HG03196 (cell line): ENCODE data around the gene CLCN7.
A peak's percentile ranks its signal among the peaks of the same experiment; 100 is the strongest.

Experiments
- ATAC-seq: cut with Tn5 transposase; IDR thresholded peaks from one replicate; pipeline ENCODE4 v1.9.1; 2021; ENCODE audit not compliant: unreplicated experiment

Gene CLCN7, protein sequence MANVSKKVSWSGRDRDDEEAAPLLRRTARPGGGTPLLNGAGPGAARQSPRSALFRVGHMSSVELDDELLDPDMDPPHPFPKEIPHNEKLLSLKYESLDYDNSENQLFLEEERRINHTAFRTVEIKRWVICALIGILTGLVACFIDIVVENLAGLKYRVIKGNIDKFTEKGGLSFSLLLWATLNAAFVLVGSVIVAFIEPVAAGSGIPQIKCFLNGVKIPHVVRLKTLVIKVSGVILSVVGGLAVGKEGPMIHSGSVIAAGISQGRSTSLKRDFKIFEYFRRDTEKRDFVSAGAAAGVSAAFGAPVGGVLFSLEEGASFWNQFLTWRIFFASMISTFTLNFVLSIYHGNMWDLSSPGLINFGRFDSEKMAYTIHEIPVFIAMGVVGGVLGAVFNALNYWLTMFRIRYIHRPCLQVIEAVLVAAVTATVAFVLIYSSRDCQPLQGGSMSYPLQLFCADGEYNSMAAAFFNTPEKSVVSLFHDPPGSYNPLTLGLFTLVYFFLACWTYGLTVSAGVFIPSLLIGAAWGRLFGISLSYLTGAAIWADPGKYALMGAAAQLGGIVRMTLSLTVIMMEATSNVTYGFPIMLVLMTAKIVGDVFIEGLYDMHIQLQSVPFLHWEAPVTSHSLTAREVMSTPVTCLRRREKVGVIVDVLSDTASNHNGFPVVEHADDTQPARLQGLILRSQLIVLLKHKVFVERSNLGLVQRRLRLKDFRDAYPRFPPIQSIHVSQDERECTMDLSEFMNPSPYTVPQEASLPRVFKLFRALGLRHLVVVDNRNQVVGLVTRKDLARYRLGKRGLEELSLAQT

DNA sequence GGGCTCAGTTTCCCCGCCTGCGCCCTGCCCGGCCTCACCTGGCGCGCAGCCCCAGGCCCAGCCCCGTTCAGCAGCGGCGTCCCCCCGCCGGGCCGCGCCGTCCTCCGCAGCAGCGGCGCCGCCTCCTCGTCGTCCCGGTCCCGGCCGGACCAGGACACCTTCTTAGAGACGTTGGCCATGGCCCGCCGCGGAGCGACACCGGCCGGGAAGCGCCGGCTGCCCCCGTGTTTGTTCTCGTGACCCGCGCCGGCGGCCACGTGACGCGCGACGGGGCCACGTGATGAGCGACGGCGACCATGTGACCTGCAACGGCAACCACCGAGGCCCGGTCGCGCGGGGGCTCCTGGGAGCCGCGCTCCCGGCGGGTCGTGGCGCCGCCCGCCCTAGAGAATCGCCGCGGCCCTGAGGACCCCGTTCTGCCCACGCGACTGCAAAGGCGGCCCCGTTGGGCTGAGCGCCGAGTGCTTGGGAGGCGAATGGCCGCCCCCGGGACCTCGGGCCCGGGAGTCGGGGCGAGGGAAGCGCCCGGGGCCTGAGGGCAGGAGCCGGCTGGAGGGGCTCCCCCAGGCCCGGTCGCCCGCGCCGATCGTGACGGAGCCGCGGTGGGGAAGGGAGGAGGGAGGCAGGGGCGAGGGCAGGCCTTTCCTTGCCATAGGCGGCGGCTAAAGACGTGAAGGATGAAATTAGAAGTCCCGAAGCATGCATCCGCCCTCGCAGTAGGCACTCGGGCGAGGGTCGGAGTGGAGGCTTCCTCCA is at the start of gene CLCN7:
CLCN7 (minus strand) TSS at position 233 of the 756 bp plus-strand sequence; CDS start at position 179, 54 bp downstream.
- peak; percentile 72 for ATAC-seq

- no peak for ATAC-seq
Observed at GRCh38 chr16:1524366-1524765, 49.5 kb upstream of the CLCN7 start.

- ATAC-seq: no peak
Observed at GRCh38 chr16:1523581-1524245, 48.9 kb upstream of the CLCN7 start.

DNA sequence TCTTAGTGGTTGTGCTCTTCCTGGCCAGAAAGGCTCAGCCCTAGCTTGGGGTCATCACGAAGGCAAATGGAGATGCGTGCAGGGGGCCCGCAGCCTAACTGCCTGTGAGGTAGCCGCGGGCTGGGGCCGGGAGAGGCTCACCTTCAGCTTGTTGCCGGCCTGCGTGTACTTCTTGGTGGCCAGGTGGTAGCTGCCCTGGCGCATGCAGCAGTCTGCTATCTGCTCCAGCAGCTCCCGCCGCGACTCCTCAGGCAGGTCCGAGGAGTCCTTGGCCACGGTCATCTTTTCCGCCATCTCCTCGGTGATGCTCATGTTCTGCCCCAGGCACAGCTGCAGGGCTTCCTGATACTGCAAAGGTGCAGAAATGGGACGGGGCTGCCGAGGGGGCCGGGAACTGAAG is 45.6 kb upstream of the CLCN7 start:
- no peak for ATAC-seq

GRCh38 chr16:1519831-1520230 is 45.0 kb upstream of the CLCN7 start:
- ATAC-seq: no peak

- ATAC-seq: no peak
Observed at GRCh38 chr16:1518626-1519135, 43.9 kb upstream of the CLCN7 start.

DNA sequence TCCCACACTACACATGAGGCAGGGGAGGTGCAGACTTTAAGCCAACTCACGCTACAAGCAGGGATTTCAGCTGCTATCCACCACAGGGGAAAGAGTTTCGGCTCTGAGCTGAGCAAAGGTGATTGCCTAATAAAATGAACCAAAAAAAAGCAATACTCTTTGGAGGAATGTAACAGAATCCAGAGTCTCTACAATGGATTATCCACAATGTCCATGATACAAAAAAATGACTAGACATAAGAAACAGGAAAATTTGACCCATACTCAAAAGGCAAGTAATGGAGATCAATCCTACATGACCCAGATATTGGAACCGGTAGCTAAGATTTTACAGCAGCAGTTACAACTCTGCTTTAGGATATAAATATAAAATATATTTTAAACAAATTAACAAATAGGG is 39.7 kb upstream of the CLCN7 start:
- ATAC-seq: no peak

DNA sequence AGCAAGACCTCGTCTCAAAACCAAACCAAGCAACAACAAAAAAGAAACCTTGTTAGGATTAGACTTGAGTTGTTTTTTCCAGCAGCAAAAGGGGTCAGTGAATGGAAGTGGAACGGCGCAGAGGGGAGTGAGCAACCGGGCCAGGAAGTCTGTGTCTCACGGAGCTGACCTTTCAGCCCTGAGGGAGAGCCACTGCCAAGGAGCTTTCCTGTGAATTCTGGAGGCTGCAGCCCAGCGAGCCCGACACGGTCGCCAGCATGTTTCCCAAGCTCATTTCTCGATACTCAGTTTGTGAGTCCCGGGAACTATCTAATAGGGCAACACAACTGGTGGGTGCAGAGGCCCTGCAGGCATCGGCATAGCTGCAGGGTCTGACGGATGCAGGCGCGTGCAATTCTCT is 37.9 kb upstream of the CLCN7 start:
- no peak for ATAC-seq

DNA sequence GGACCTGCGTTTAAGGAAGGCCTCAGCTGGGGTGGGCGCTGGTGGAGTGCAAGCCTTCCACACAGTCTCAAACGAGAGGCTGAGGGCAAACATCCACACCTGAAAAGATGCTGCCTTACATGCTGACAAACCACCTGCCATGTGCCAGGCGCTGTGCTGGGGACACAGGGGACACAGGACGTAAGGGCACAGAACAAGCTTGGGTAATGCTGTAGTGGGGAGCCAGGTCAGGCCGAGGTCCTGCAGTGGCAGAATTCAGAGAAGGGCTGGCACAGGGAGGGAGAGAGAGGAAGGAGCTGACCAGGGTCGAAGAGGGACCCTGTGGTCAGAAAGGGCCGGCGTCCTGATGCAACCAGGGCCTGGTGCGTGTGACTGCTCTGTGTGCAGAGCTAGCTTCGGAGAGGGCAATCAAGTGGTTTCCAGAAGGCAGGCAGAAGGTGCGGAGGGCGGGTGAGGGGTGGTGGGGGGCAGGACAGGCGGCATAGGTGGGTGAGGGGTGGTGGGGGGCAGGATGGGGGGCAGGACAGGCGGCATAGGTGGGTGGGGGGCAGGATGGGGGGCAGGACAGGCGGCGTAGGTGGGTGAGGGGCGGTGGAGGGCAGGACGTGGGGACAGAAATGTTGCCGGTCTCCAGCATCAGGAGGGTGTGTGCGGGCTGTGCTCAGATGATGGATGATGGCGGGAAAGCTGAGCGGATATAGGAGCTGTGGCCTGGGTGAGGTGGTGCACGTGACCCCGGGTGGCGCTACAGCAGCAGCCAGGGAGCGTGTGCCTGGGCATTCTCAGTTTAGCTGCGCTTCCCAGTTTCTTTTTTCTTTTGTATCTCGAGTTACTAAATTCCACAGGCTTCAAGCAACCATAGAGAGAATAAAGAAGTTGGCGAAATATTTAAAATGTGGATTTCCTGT is 37.1 kb upstream of the CLCN7 start:
- ATAC-seq: no peak

- ATAC-seq: no peak
Observed at GRCh38 chr16:1510941-1511351, 36.1 kb upstream of the CLCN7 start.

GRCh38 chr16:1510272-1510671 is 35.4 kb upstream of the CLCN7 start:
- ATAC-seq: no peak

DNA sequence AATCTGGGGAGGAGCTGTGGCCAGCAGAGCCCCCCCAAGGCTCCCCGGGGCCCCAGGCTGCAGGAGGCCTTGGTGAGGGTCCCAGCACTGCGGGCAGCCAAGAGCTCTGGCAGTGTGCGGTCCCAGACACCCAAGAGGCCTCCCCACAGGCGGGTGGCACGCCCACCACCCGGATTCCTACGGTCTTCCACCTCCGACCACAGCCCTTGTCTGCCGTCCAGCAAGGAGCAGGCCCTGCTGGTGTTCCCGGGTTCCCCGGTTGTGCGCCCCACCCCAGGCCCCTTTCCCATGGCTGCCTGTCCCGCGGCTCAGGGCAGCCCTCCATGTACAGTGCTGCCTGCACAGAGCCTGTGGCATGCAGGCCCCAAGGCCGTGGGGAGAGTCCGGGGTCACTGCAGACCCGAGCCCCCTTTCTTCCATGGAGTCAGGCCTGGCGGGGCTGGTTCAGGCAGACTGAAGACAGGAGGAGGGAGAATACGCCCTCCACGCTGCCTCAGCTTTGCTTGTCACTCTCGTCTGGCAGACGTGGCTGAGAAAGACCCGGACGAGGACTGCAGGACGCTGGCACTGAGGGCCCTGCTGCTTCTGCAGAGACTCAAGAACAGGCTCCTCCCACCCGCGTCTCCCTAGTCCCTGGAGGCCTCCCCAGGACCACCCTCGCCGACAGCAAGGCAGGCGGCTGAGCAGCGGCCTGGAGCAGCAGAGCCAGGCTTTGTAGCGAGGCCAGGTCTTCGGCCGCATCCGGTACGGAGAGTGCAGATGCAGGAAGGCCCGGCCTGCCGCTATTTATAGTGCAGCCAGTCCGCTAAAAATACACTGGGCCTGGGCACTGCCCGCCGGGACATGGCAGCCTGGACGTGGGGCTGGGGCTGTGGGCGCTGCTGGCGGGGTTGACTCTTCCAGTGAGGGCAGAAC is 34.7 kb upstream of the CLCN7 start:
- ATAC-seq: no peak

DNA sequence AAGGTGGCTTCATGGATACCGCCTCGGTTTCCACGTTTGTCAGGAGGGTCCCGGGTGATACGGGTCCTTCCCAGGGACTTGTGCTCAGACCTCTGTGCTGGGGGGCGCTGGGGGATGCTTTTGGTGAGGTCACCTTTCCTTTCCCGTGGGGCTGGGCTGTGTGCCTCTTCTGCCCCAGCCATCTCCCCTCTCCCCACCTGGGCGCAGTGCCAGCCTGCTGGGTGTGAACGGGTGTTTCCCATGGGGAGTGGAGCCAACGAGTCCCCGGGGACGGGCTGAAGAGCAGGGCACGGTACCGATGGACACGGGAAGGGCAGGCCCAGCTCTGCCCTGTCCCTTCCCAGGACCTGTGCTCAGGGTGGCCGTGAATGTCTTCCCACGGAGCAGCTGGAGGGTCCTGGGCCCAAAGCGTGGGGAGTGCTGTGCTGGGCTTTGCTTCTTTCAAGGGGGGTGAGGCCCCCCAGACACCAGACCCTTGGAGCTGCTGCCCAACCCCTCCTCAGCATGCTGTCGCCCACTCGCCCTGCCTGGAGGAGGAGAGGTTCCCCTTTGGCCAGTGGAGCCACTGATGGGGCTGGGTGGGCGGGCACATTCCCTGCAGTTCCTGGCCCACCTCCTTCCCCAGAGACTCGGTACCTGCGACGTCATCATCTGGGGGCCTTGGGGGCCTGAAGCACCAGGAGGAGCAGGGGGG is 33.8 kb upstream of the CLCN7 start:
- ATAC-seq: no peak

GRCh38 chr16:1506494-1507213 is 31.8 kb upstream of the CLCN7 start:
- no peak for ATAC-seq

- ATAC-seq: no peak
Observed at GRCh38 chr16:1505912-1506311, 31.1 kb upstream of the CLCN7 start.

GRCh38 chr16:1505073-1505844 is 30.4 kb upstream of the CLCN7 start:
- ATAC-seq: no peak
